Measurements from ENCODE around the gene MYO16.

DNA sequence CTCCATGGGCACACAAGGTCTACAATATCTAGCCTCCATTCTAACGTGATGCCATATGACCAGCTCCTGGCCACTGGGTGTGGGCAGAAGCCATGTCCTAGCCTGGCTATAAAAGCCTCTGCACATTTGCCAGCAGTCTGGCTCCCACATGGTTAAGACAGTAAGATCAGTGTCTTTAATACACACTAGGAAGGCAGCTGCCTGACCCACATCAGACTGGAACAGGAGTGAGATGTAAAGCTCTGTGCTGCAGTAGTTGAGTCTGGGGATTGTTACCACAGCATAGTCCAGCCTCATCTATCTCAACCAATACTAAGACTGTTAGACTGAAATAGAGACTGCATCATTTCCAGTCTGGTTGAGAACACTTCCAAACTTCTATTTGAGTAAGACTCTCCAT, 623.9 kb downstream of the MYO16 start:
- TF ChIP-seq YY1 (IDR thresholded peaks at IDR 0.05; ENCODE audit: insufficient read depth, insufficient read length) (no peak), ZNF274 (IDR thresholded peaks at IDR 0.05; ENCODE audit: low read depth, low read length) (no peak)
